M059J (cell line): ENCODE measurements around the gene APIP. TPM values are rescaled to one million over a fixed set of nuclear protein-coding genes. Genes with fewer than 3 reads are reported as not detected.

Source experiments
- DNase-seq: peaks from one replicate; pipeline ENCODE4 v3.0.0-alpha.2; 2012; ENCODE audit warnings: low read depth
- total RNA-seq: library from RNA; depleted of rRNA; stranded (reverse); fragments of >200 nt; shearing (Covaris generic); gene quantifications from 2 replicates; pipeline ENCODE4 v1.2.3, GENCODE V29; 2014

APIP gene
- total RNA-seq, 1 experiment from 2014 or later = 82.5 TPM

- no peak for DNase-seq
Observed at GRCh38 chr11:34887260-34887659, 28.9 kb downstream of the APIP start.

GRCh38 chr11:34886609-34887008 lies 29.6 kb downstream of the APIP start:
- no peak for DNase-seq

- no peak for DNase-seq
Observed at GRCh38 chr11:34881900-34882299, 34.3 kb downstream of the APIP start.

GRCh38 chr11:34877375-34877975 lies 38.7 kb downstream of the APIP start:
- no peak for DNase-seq

GRCh38 chr11:34874202-34874601 lies 42.0 kb downstream of the APIP start:
- DNase-seq = no peak

GRCh38 chr11:34870548-34871196 lies 45.5 kb downstream of the APIP start:
- DNase-seq = no peak

- DNase-seq = peak; percentile 11
Observed at GRCh38 chr11:34869425-34869824, 46.8 kb downstream of the APIP start.

- DNase-seq = no peak
Observed at GRCh38 chr11:34866375-34866774, 49.8 kb downstream of the APIP start.

GRCh38 chr11:34865261-34865660 lies 50.9 kb downstream of the APIP start:
- peak; percentile 12 for DNase-seq

GRCh38 chr11:34864424-34864823 lies 51.8 kb downstream of the APIP start:
- no peak for DNase-seq

GRCh38 chr11:34863048-34863447 lies 53.1 kb downstream of the APIP start:
- no peak for DNase-seq

- no peak for DNase-seq
Observed at GRCh38 chr11:34860518-34860917, 55.7 kb downstream of the APIP start.

GRCh38 chr11:34860034-34860433 lies 56.1 kb downstream of the APIP start:
- DNase-seq = no peak

GRCh38 chr11:34859496-34859895 lies 56.7 kb downstream of the APIP start:
- DNase-seq = no peak

- DNase-seq = no peak
Observed at GRCh38 chr11:34857463-34857862, 58.7 kb downstream of the APIP start.

GRCh38 chr11:34856251-34856650 lies 59.9 kb downstream of the APIP start:
- DNase-seq = no peak

GRCh38 chr11:34855754-34856095 lies 60.5 kb downstream of the APIP start:
- peak; percentile 14 for DNase-seq

- no peak for DNase-seq
Observed at GRCh38 chr11:34855021-34855753, 61.0 kb downstream of the APIP start.

GRCh38 chr11:34851916-34852315 lies 64.3 kb downstream of the APIP start:
- DNase-seq = no peak

GRCh38 chr11:34850334-34850733 lies 65.8 kb downstream of the APIP start:
- peak; percentile 12 for DNase-seq

GRCh38 chr11:34846467-34846866 lies 69.7 kb downstream of the APIP start:
- DNase-seq = no peak

- DNase-seq = no peak
Observed at GRCh38 chr11:34844463-34845112, 71.6 kb downstream of the APIP start.

GRCh38 chr11:34843271-34843670 lies 72.9 kb downstream of the APIP start:
- no peak for DNase-seq
